Measurements from ENCODE around the gene ASPHD1.
"Not testable (repeated sequence)": the region's sequence is repeated elsewhere in the genome, so short reads cannot be mapped to it uniquely, and the experiment has no call there.

Gene ASPHD1

GRCh38 chr16:29876594-29877249 is 23.6 kb upstream of the ASPHD1 start:
- in situ Hi-C loops (cut with MboI; ENCODE audit: low sequenced_read_pairs) = no loop called here

GRCh38 chr16:29877266-29877961 is 22.9 kb upstream of the ASPHD1 start:
- in situ Hi-C loops (cut with MboI; ENCODE audit: low sequenced_read_pairs) = no loop called here

- in situ Hi-C loops (cut with MboI; ENCODE audit: low sequenced_read_pairs) = no loop called here
These were observed 22.1 kb upstream of the ASPHD1 start for GRCh38 chr16:29878172-29878571.

GRCh38 chr16:29881050-29881449 is 19.2 kb upstream of the ASPHD1 start:
- in situ Hi-C loops (cut with MboI; ENCODE audit: low sequenced_read_pairs) = no loop called here

DNA sequence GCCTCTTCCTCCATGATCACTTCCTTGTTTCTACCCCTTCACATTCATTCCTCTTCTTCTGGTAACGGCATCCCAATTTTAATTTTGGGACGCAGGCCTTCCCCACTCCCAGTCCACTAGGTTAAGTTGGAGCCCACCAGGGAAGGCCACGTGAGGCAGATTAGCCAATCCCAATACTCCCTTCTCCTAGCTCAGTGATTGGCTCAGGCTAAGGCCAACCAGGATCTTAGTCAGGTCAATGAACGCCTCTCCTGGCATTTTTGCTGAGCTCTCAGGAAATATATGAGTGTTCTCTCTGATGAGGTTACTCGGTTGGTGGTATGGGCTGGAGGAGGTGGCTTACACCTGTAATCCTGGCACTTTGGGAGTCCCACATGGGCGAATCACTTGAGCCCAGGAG is 16.3 kb upstream of the ASPHD1 start:
- in situ Hi-C loops (cut with MboI; ENCODE audit: low sequenced_read_pairs) = no loop called here

GRCh38 chr16:29889372-29889771 is 10.9 kb upstream of the ASPHD1 start:
- in situ Hi-C loops (cut with MboI; ENCODE audit: low sequenced_read_pairs) = not testable (repeated sequence)

DNA sequence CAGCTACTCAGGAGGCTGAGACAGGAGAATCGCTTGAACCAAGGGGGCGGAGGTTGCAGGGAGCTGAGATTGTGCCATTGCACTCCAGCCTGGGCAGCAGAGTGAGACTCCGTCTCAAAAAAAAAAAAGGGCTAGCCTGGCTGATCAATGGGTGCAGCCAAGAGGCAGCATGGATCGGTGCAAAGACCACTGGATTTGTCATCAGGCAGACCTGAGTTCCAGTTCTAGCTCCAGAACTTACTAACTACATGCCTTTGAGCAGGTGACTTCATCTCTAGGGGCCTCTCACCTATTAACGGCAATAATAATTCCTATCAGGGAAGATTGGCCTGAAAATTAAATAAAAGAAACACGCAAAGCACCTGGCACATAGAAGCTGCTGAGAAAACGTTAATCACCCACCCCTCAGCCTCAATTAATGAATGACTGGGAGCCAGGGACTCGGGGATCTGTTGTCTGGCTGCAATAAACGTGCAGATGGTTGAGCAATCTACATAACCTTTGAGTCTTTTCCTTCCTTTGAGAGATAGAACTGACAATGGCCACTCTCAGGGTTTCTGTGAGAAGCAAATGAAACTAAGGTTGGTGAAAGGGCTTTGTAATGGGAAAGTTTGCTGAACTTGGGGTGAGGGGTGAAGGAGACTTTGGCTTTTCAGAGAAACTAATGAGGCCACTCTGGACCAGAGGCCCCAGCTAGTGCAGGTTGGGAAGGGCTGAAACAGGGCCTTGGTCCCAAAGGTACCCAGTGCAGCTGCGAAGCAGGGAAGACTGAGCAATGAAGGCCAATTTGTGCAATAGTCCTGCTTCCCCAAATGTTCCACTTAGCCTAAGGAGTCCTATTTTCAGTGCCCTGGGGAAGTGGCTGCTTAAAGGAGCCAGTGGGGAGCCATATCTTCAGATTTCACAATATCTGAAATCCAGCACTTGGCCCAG is 8.5 kb upstream of the ASPHD1 start:
- in situ Hi-C loops (cut with MboI; ENCODE audit: low sequenced_read_pairs) = no loop called here

GRCh38 chr16:29892458-29892813 is 7.9 kb upstream of the ASPHD1 start:
- in situ Hi-C loops (cut with MboI; ENCODE audit: low sequenced_read_pairs) = no loop called here

- in situ Hi-C loops (cut with MboI; ENCODE audit: low sequenced_read_pairs) = no loop called here
These were observed 6.7 kb upstream of the ASPHD1 start for GRCh38 chr16:29893553-29893952.

GRCh38 chr16:29894352-29894751 is 5.9 kb upstream of the ASPHD1 start:
- in situ Hi-C loops (cut with MboI; ENCODE audit: low sequenced_read_pairs) = no loop called here

DNA sequence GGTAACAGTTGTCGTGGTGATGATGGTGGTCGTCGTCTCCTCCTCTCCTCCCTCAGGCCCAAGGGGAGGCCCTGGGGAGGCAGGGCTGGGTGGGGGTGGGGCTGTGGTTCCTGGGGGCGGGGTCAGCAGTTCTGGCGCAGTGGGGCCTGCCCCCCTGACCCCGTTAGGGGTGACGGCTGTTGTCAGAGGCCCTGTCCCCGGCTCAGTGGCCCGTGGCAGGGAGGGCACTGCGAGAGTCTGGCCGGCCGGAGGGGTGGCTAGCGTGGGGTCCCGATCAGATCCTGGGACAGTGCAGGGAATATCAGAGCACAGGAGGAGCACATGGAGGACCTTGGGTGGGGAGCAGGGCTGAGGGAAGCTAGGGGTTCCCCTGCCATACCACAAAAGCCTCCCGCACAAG is 3.4 kb upstream of the ASPHD1 start:
- in situ Hi-C loops (cut with MboI; ENCODE audit: low sequenced_read_pairs) = no loop called here

DNA sequence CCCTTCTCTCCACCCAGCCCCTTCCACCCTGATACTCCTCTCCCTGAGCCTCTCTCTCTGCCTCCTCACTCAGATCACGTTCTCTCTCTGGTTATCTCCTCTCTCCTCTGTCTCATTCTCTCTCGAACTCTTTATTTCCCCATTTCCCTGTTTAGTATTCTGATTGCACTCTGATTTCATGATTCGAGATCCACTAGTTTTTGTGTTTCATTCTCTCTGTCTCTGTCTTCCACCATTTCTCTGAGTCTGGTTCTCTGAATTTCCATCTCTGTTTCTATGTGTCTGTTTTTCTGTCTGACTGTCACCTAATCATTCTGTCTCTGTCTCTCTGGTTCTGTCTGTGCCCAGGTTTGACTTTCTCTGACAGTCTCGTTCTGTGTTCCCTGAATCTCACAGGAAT is 3.0 kb upstream of the ASPHD1 start:
- in situ Hi-C loops (cut with MboI; ENCODE audit: low sequenced_read_pairs) = no loop called here

GRCh38 chr16:29898135-29898803 is 2.0 kb upstream of the ASPHD1 start:
- in situ Hi-C loops (cut with MboI; ENCODE audit: low sequenced_read_pairs) = no loop called here

DNA sequence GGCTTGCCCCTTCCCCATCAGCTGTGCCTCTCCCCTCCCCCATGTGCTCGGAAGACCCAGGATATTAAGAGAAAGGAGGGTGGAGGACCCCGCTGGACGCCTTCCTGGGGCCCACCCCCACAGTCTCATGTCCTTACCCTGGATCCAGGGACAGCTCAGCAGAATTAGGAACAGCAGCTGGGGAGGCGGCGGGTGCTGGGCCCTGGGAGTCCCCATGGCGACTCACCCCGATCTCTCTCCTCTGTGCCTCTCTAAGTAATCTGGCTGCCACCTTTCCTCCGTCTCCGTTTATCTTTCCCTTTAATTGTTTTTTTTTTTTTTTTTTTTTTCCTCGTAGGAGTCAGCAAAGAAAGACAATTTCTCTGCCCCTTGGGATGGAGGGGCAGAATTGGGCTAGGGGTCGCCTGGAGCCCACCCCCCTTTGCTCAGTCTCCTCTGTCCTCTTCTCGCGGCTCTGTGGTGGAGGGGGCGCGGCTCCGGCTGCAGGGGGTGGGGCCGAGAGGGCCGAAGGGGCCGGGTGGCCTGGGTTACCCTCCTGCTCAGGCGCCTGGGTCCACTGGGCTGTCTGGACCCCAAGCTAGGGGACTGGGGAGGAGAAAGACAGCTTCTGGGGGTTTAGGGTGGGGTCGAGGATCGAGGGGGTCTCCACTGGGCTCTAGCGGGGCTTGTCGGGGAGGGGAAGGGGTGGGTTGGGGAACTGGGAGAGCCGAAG is 1.3 kb upstream of the ASPHD1 start:
- in situ Hi-C loops (cut with MboI; ENCODE audit: low sequenced_read_pairs) = no loop called here

GRCh38 chr16:29899516-29900101 is 679 bp upstream of the ASPHD1 start, which contains the start of gene SEZ6L2:
Gene SEZ6L2, minus strand, starts transcription at chr16:29899550. Its CDS starts 531 bp downstream, at chr16:29899019.
- in situ Hi-C loops (cut with MboI; ENCODE audit: low sequenced_read_pairs) = no loop called here

DNA sequence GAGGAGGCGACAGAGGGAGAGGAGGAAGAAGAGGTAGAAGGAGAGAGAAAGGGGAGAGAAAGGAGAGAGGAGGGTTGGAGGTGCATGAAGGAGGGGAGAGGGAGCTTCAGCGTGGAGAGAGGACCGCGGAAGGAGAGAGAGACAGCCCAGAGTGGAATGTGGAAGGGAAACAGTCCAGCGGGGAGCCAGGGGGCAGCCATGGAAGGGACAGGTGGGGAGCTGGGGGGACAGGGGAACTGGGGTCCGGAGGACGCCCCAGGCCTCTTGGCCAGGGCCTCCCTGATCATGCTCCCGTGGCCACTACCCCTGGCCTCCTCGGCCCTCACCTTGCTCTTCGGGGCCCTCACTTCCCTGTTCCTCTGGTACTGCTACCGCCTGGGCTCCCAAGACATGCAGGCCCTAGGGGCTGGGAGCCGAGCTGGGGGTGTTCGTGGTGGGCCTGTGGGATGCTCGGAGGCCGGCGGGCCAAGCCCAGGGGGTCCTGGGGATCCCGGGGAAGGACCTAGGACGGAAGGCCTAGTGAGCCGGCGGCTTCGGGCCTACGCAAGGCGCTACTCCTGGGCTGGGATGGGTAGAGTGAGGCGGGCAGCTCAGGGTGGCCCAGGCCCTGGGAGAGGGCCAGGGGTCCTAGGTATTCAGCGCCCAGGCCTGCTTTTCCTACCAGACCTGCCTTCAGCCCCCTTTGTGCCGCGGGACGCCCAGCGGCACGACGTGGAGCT is 759 bp downstream of the ASPHD1 start:
- in situ Hi-C loops (cut with MboI; ENCODE audit: low sequenced_read_pairs) = no loop called here

- in situ Hi-C loops (cut with MboI; ENCODE audit: low sequenced_read_pairs) = no loop called here
These were observed 1.3 kb downstream of the ASPHD1 start for GRCh38 chr16:29901607-29901945.

DNA sequence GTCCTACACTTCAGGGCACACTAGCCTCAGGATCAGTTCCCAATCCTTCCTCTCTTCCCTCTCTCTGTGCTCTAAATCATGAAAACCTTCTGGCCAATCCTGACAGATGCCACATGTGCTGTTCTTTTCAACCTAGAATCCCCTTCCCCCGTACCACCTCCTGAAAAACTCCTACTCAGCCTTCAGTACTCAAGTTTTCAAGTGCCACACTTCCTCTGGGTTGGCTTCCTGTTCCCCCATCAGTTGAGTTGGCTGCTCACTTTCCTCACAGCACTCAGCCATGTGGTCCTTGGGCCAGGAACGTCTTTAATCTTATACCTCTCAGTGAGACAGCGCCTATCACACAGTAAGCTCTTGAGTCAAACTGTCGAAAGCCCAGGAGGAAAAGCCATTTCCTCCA is 3.3 kb downstream of the ASPHD1 start:
- in situ Hi-C loops (cut with MboI; ENCODE audit: low sequenced_read_pairs) = no loop called here

GRCh38 chr16:29904947-29905346 is 4.7 kb downstream of the ASPHD1 start:
- in situ Hi-C loops (cut with MboI; ENCODE audit: low sequenced_read_pairs) = no loop called here

DNA sequence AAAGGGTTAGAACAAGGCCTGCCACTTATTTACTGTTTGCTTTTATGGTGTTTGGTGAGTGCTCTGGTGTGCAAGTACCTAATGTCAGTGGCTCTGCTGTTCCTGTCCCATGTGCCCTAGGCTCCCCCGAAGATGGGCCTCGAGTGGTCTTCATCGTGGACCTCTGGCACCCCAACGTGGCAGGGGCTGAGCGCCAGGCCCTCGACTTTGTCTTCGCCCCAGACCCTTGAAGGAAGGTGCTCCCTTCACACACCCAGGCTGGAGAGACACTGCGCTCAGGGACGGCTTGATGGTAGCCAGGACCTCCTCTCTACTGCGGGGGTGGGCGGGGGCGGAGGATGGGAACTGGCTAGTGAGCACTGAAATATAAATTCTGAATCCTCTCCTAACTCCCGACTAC is 5.4 kb downstream of the ASPHD1 start:
- in situ Hi-C loops (cut with MboI; ENCODE audit: low sequenced_read_pairs) = no loop called here

Data from HL-60/S4 treated with retinoic acid at 250 ng/mL for 4 days and 3 days (cell line).